IMR-90 (cell line): ENCODE measurements around the gene PDLIM5. TPM values are rescaled to one million over a fixed set of nuclear protein-coding genes. Genes with fewer than 3 reads are reported as not detected.

Experiments used
- ATAC-seq: fragments of 200-7000 bp; cut with Tn5 transposase; 2 replicates; pipeline ENCODE4 v1.9.1; 2020; ENCODE audit warnings: low read depth, mild to moderate bottlenecking, moderate library complexity
- BruUV-seq: library from RNA; stranded (reverse); fragments of 400-500 nt; replicated peaks from 2 replicates; lab custom pipeline; 2021; lab: Mats Ljungman, UMichigan
- CTCF ChIA-PET: fragments of 300-600 bp; formaldehyde crosslinking; extraction: SDS; loops from one replicate; lab custom pipeline; 2021; ENCODE audit warnings: antibody characterized with exemption; lab: Yijun Ruan, JAX
- POLR2A ChIA-PET: fragments of 300-600 bp; sonication (Branson Sonifier 250); formaldehyde crosslinking; loops from one replicate; lab custom pipeline; 2022; ENCODE audit warnings: antibody characterized with exemption; ENCODE audit not compliant: unreplicated experiment; lab: Charles Lee
- DNase-seq: peaks from one replicate; pipeline ENCODE4 v3.0.0; 2013
- H2AFZ ChIP-seq: replicated peaks from 2 replicates; pipeline ENCODE3; 2013; ENCODE audit warnings: low read length, mild to moderate bottlenecking; ENCODE audit not compliant: poor library complexity
- H2AK5ac ChIP-seq: 2 replicates; pipeline ENCODE4 v1.6.1; 2013; ENCODE audit warnings: low read depth, low read length, inconsistent platforms
- H2AK9ac ChIP-seq: replicated peaks from 2 replicates; pipeline ENCODE3; 2013; ENCODE audit warnings: mild to moderate bottlenecking, low read depth, low read length, moderate library complexity; ENCODE audit not compliant: poor library complexity
- H2BK120ac ChIP-seq: 2 replicates; pipeline ENCODE4 v1.6.1; 2013; ENCODE audit warnings: low read depth, low read length, inconsistent platforms
- H2BK15ac ChIP-seq: 3 replicates; pipeline ENCODE4 v1.6.1; 2013; ENCODE audit warnings: low read depth, low read length, inconsistent platforms
- H2BK20ac ChIP-seq: 2 replicates; pipeline ENCODE4 v1.6.1; 2013; ENCODE audit warnings: low read depth, mild to moderate bottlenecking, inconsistent platforms, low read length, moderate library complexity
- H2BK5ac ChIP-seq: 2 replicates; pipeline ENCODE4 v1.6.1; 2013; ENCODE audit warnings: mild to moderate bottlenecking, low read depth, low read length, inconsistent platforms; ENCODE audit not compliant: poor library complexity, severe bottlenecking
- H3K14ac ChIP-seq: replicated peaks from 2 replicates; pipeline ENCODE4 v1.6.1; 2013; ENCODE audit warnings: low read depth, low read length, inconsistent platforms
- H3K18ac ChIP-seq: 2 replicates; pipeline ENCODE4 v1.6.1; 2013; ENCODE audit warnings: low read depth, low read length, control low read depth
- H3K23ac ChIP-seq: 2 replicates; pipeline ENCODE4 v1.6.1; 2013; ENCODE audit warnings: low read depth, low read length, inconsistent platforms
- H3K27ac ChIP-seq: 2 replicates; pipeline ENCODE4 v1.5.1; 2013; ENCODE audit warnings: mild to moderate bottlenecking, control low read depth, low read length; ENCODE audit not compliant: insufficient read depth
- H3K27me3 ChIP-seq: 2 replicates; pipeline ENCODE4 v1.6.1; 2013; ENCODE audit warnings: low read length; ENCODE audit not compliant: control insufficient read depth, insufficient read depth
- H3K36me3 ChIP-seq: 2 replicates; pipeline ENCODE4 v1.6.1; 2013; ENCODE audit warnings: low read length, mixed read lengths; ENCODE audit not compliant: control insufficient read depth, insufficient read depth
- H3K4ac ChIP-seq: 2 replicates; pipeline ENCODE4 v1.6.1; 2013; ENCODE audit warnings: low read depth, low read length, inconsistent platforms
- H3K4me1 ChIP-seq: 2 replicates; pipeline ENCODE4 v1.6.1; 2013; ENCODE audit warnings: low read length, mixed read lengths; ENCODE audit not compliant: control insufficient read depth, insufficient read depth
- H3K4me2 ChIP-seq: 2 replicates; pipeline ENCODE4 v1.6.1; 2013; ENCODE audit warnings: low read depth, mild to moderate bottlenecking, control low read depth, low read length, moderate library complexity
- H3K4me3 ChIP-seq: 2 replicates; pipeline ENCODE4 v1.5.1; 2013; ENCODE audit warnings: low read depth, mild to moderate bottlenecking, control low read depth, low read length, moderate library complexity; ENCODE audit not compliant: insufficient read depth
- H3K56ac ChIP-seq: 2 replicates; pipeline ENCODE4 v1.6.1; 2013; ENCODE audit warnings: low read length, inconsistent platforms; ENCODE audit not compliant: insufficient read depth; ENCODE audit errors: extremely low read depth
- H3K79me1 ChIP-seq, 2 experiments: 2 replicates each; pipeline ENCODE4 v1.6.1; 2013; ENCODE audit warnings: low read length in 2 of 2, inconsistent platforms in 1 of 2, low read depth in 1 of 2
- H3K9ac ChIP-seq: 2 replicates; pipeline ENCODE4 v1.6.1; 2013; ENCODE audit warnings: low read depth, low read length, control low read depth
- H3K9me1 ChIP-seq: 2 replicates; pipeline ENCODE4 v1.6.1; 2013; ENCODE audit warnings: low read length, inconsistent platforms; ENCODE audit not compliant: insufficient read depth
- H3K9me3 ChIP-seq: 2 replicates; pipeline ENCODE4 v1.6.1; 2013; ENCODE audit warnings: low read length; ENCODE audit not compliant: control insufficient read depth, insufficient read depth
- H4K20me1 ChIP-seq: 2 replicates; pipeline ENCODE4 v1.6.1; 2013; ENCODE audit warnings: low read length, inconsistent platforms; ENCODE audit not compliant: insufficient read depth
- H4K5ac ChIP-seq: 2 replicates; pipeline ENCODE4 v1.6.1; 2013; ENCODE audit warnings: mild to moderate bottlenecking, low read depth, low read length, control low read depth
- H4K8ac ChIP-seq, 2 experiments: 2 replicates each; pipeline ENCODE4 v1.6.1; 2013; ENCODE audit warnings: low read depth in 2 of 2, low read length in 2 of 2, control low read depth in 1 of 2, inconsistent platforms in 1 of 2
- H4K91ac ChIP-seq: 2 replicates; pipeline ENCODE4 v1.6.1; 2013; ENCODE audit warnings: low read depth, low read length, inconsistent platforms; ENCODE audit not compliant: insufficient read depth
- BHLHE40 ChIP-seq: fragments of 150-350 bp; IDR thresholded peaks from 2 replicates; pipeline ENCODE4 v1.6.1; 2016; ENCODE audit warnings: mild to moderate bottlenecking, low read depth, low read length
- CEBPB ChIP-seq: IDR thresholded peaks from 2 replicates; pipeline ENCODE4 v1.6.1; 2012; ENCODE audit warnings: low read depth, low read length, improper control_type of control experiment
- CHD1 ChIP-seq: IDR thresholded peaks from 2 replicates; pipeline ENCODE4 v1.6.1; 2012; ENCODE audit warnings: low read depth, low read length, improper control_type of control experiment
- ELK1 ChIP-seq: fragments of 150-350 bp; IDR thresholded peaks from 2 replicates; pipeline ENCODE4 v1.6.1; 2016; ENCODE audit warnings: low read depth, mild to moderate bottlenecking, low read length, moderate library complexity, borderline replicate concordance
- MAFK ChIP-seq: IDR thresholded peaks from 2 replicates; pipeline ENCODE4 v1.6.1; 2012; ENCODE audit warnings: low read depth, low read length, improper control_type of control experiment
- MAZ ChIP-seq: IDR thresholded peaks from 2 replicates; pipeline ENCODE4 v1.6.1; 2012; ENCODE audit warnings: low read depth, mild to moderate bottlenecking, low read length, improper control_type of control experiment, moderate library complexity, borderline replicate concordance
- MXI1 ChIP-seq: IDR thresholded peaks from 2 replicates; pipeline ENCODE4 v1.6.1; 2012; ENCODE audit warnings: low read depth, mild to moderate bottlenecking, low read length, moderate library complexity, borderline replicate concordance
- NFE2L2 ChIP-seq: fragments of 150-350 bp; IDR thresholded peaks from 2 replicates; pipeline ENCODE4 v1.6.1; 2016; ENCODE audit warnings: low read depth, mild to moderate bottlenecking, low read length
- POLR2A ChIP-seq: IDR thresholded peaks from 2 replicates; pipeline ENCODE4 v1.6.1; 2012; ENCODE audit warnings: mild to moderate bottlenecking, low read depth, low read length
- RAD21 ChIP-seq: IDR thresholded peaks from 2 replicates; pipeline ENCODE4 v1.6.1; 2012; ENCODE audit warnings: low read length, improper control_type of control experiment
- RCOR1 ChIP-seq: IDR thresholded peaks from 2 replicates; pipeline ENCODE4 v1.6.1; 2012; ENCODE audit warnings: mild to moderate bottlenecking, low read length, improper control_type of control experiment; ENCODE audit not compliant: insufficient replicate concordance
- RFX5 ChIP-seq: IDR thresholded peaks from 2 replicates; pipeline ENCODE4 v1.8.0; 2012; ENCODE audit warnings: low read depth, mild to moderate bottlenecking, low read length, moderate library complexity
- SMC3 ChIP-seq: fragments of 150-350 bp; IDR thresholded peaks from 2 replicates; pipeline ENCODE4 v1.6.1; 2016; ENCODE audit warnings: low read depth, mild to moderate bottlenecking, antibody characterized with exemption, low read length, moderate library complexity
- dilution Hi-C: fragments of 300-500 bp; cut with HindIII; formaldehyde crosslinking; loops from one replicate; pipeline ENCODE4 v1.14.3; 2018; ENCODE audit warnings: low sequenced_read_pairs; ENCODE audit not compliant: unreplicated experiment
- in situ Hi-C: fragments of 300-500 bp; cut with MboI; formaldehyde crosslinking; loops from 3 replicates; pipeline ENCODE4 v1.14.3; 2019; ENCODE audit warnings: low sequenced_read_pairs, inconsistent platforms, mixed read lengths
- intact Hi-C: fragments of 100-400 bp; cut with micrococcal nuclease; formaldehyde crosslinking; loops from 2 replicates; pipeline ENCODE4 v1.10.0; 2022
- polyA plus RNA-seq, 3 experiments: library from polyadenylated mRNA; depleted of rRNA; stranded (reverse); fragments of >200 nt; gene quantifications; 2 replicates each; pipeline ENCODE4 v1.2.3, GENCODE V29; 2012; ENCODE audit warnings: low replicate concordance in 1 of 3
- total RNA-seq: library from RNA; depleted of rRNA; stranded (reverse); fragments of >200 nt; gene quantifications from 2 replicates; pipeline ENCODE4 v1.2.3, GENCODE V29; 2012
- TF ChIP-seq, protein P1 (sequence below): conservative IDR thresholded peaks from 2 replicates; pipeline ENCODE4 v1.5.1; 2012; ENCODE audit warnings: mild to moderate bottlenecking, low read depth, low read length, improper control_type of control experiment

PDLIM5 gene
- total and polyA plus RNA-seq, 2 of the 4 experiments (the other 2 are of a cell fraction) = 96.5 to 188 TPM

DNA sequence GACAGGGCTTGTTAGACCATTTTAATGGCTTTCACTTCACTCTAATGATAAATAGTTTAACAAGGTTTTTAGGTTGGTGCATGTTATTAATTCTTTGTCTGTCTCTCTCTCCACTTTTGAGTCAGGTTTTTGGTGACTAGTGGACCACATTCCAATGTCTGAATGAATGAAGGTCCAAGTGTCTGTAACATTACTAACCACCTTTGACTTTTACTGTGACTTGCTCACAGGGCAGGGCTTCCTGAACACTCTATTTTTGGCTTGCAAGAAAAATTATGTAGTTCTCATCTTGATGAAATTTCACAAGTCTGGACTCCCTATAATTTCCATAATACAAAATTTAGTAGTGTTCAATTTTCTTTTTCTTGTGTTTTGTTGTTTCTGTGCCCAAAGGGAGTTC, 227.2 kb downstream of the PDLIM5 start:
- H3K4me2 ChIP-seq = no peak overlapping the region
- H3K9ac ChIP-seq = no peak overlapping the region
- BruUV-seq = no TSS peak
- no peak overlapping the region for H4K5ac ChIP-seq
- no peak overlapping the region for H2BK15ac ChIP-seq
- no peaks in the 10 kb centered on the region for H3K9me1 ChIP-seq
- dilution Hi-C loops (no loop called here), in situ Hi-C loops (no loop called here), intact Hi-C loops (no loop called here)
- H3K56ac ChIP-seq = no peak overlapping the region
- no peak overlapping the region for H3K27ac ChIP-seq
- no peaks in the 10 kb centered on the region for H3K9me3 ChIP-seq
- no peak for TF ChIP-seq MXI1
- TF ChIP-seq MAFK = no peak
- TF ChIP-seq BHLHE40 = no peak
- TF ChIP-seq ELK1 = no peak
- no peak for TF ChIP-seq RCOR1
- no peak for TF ChIP-seq NFE2L2
- no peak for TF ChIP-seq RFX5
- TF ChIP-seq SMC3 = no peak
- no peak for TF ChIP-seq CHD1
- TF ChIP-seq RAD21 = no peak
- no peak for TF ChIP-seq MAZ
- no peak for TF ChIP-seq CEBPB
- TF ChIP-seq POLR2A = no peak
- TF ChIP-seq, protein P1, sequence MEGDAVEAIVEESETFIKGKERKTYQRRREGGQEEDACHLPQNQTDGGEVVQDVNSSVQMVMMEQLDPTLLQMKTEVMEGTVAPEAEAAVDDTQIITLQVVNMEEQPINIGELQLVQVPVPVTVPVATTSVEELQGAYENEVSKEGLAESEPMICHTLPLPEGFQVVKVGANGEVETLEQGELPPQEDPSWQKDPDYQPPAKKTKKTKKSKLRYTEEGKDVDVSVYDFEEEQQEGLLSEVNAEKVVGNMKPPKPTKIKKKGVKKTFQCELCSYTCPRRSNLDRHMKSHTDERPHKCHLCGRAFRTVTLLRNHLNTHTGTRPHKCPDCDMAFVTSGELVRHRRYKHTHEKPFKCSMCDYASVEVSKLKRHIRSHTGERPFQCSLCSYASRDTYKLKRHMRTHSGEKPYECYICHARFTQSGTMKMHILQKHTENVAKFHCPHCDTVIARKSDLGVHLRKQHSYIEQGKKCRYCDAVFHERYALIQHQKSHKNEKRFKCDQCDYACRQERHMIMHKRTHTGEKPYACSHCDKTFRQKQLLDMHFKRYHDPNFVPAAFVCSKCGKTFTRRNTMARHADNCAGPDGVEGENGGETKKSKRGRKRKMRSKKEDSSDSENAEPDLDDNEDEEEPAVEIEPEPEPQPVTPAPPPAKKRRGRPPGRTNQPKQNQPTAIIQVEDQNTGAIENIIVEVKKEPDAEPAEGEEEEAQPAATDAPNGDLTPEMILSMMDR = no peak
- DNase-seq (peak; percentile 18), ATAC-seq (no peak)
- H2AFZ ChIP-seq = no peak overlapping the region
- H3K4ac ChIP-seq = no peak overlapping the region
- H3K4me3 ChIP-seq = no peak overlapping the region
- ChIA-PET CTCF (no interaction called here), POLR2A (no interaction called here)
- H3K14ac ChIP-seq = no peak overlapping the region; the same call in 1 of the 2 replicates
- H2AK5ac ChIP-seq = no peak overlapping the region
- peaks cover 2% of the 10 kb centered on the region; the same call in 1 of the 2 replicates for H3K4me1 ChIP-seq
- no peak overlapping the region for H4K91ac ChIP-seq
- H3K79me1 ChIP-seq = no peaks in the 10 kb centered on the region
- no peak overlapping the region for H3K18ac ChIP-seq
- H3K36me3 ChIP-seq = no peaks in the 10 kb centered on the region
- H2AK9ac ChIP-seq = no peak overlapping the region
- no peaks in the 10 kb centered on the region for H3K27me3 ChIP-seq
- H3K23ac ChIP-seq = peak overlapping the region; percentile 59; the same call in 1 of the 2 replicates
- H4K8ac ChIP-seq = no peak overlapping the region
- H2BK5ac ChIP-seq = no peak overlapping the region
- no peaks in the 10 kb centered on the region for H4K20me1 ChIP-seq
- H2BK120ac ChIP-seq = no peak overlapping the region; the same call in 1 of the 2 replicates
- H2BK20ac ChIP-seq = peak overlapping the region; percentile 47; the same call in 1 of the 2 replicates
